ENCODE data around the gene CUX1.
"Not testable (repeated sequence)": the region's sequence is repeated elsewhere in the genome, so short reads cannot be mapped to it uniquely, and the experiment has no call there.

The CUX1 gene

GRCh38 chr7:102024005-102024768, 206.8 kb downstream of the CUX1 start:
- DNase-seq, result no peak

GRCh38 chr7:102024769-102025391, 207.5 kb downstream of the CUX1 start:
- DNase-seq, result no peak

GRCh38 chr7:102025777-102026176, 208.4 kb downstream of the CUX1 start:
- DNase-seq, result not testable (repeated sequence)

GRCh38 chr7:102028206-102028826, 210.9 kb downstream of the CUX1 start:
- no peak for DNase-seq

- DNase-seq, result no peak
Observed at GRCh38 chr7:102029616-102030015, 212.2 kb downstream of the CUX1 start.

- no peak for DNase-seq
Observed at GRCh38 chr7:102030696-102031095, 213.3 kb downstream of the CUX1 start.

- DNase-seq, result no peak
Observed at GRCh38 chr7:102036958-102037357, 219.5 kb downstream of the CUX1 start.

GRCh38 chr7:102039706-102040105, 222.3 kb downstream of the CUX1 start:
- no peak for DNase-seq

- DNase-seq, result no peak
Observed at GRCh38 chr7:102040569-102040968, 223.1 kb downstream of the CUX1 start.

GRCh38 chr7:102042016-102042656, 224.7 kb downstream of the CUX1 start:
- no peak for DNase-seq

- not testable (repeated sequence) for DNase-seq
Observed at GRCh38 chr7:102042796-102043195, 225.4 kb downstream of the CUX1 start.

- DNase-seq, result no peak
Observed at GRCh38 chr7:102044641-102044983, 227.2 kb downstream of the CUX1 start.

- no peak for DNase-seq
Observed at GRCh38 chr7:102044984-102045673, 227.7 kb downstream of the CUX1 start.

- no peak for DNase-seq
Observed at GRCh38 chr7:102045681-102046372, 228.4 kb downstream of the CUX1 start.

GRCh38 chr7:102046373-102047117, 229.1 kb downstream of the CUX1 start:
- DNase-seq, result no peak

- DNase-seq, result no peak
Observed at GRCh38 chr7:102047167-102047566, 229.7 kb downstream of the CUX1 start.

GRCh38 chr7:102049765-102050164, 232.3 kb downstream of the CUX1 start:
- DNase-seq, result no peak

GRCh38 chr7:102050864-102051460, 233.5 kb downstream of the CUX1 start:
- DNase-seq, result no peak

- DNase-seq, result not testable (repeated sequence)
Observed at GRCh38 chr7:102051736-102052135, 234.3 kb downstream of the CUX1 start.

- DNase-seq, result no peak
Observed at GRCh38 chr7:102054158-102054557, 236.7 kb downstream of the CUX1 start.
